Stimulated activated CD4-positive, alpha-beta T cell treated with anti-CD3 and anti-CD28 coated beads, TNF-alpha, amount 100 ng/mL, for 48 hours (primary cell): ENCODE measurements around the gene AP3D1.
"Not testable (repeated sequence)": the region's sequence is repeated elsewhere in the genome, so short reads cannot be mapped to it uniquely, and the experiment has no call there.

Source experiments
- DNase-seq, 3 donors: peaks; one replicate each; pipeline ENCODE4 v3.0.0-alpha.2; 2020; ENCODE audit warnings: low read depth in 3 of 3

Gene AP3D1

DNA sequence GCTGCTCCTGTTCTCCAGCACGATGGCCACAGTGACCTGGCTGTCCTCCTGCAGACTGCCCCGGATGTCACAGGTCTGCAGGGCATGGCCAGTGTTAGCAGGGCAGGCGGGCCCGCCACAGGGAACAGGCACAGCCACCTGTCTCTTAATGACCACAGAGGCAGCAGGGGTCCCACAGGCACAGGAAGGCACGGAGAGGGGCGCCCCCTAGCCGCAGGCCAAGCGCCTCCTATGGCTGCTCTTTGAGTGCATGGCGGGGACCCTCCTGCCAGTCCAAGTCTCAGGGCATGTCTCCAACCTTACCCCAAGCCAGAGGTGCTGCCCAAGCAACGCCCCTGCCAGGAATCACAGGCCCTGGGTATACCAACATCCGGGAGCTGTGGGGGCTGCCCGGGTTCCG lies 40.5 kb downstream of the AP3D1 start:
- DNase-seq = no peak

DNA sequence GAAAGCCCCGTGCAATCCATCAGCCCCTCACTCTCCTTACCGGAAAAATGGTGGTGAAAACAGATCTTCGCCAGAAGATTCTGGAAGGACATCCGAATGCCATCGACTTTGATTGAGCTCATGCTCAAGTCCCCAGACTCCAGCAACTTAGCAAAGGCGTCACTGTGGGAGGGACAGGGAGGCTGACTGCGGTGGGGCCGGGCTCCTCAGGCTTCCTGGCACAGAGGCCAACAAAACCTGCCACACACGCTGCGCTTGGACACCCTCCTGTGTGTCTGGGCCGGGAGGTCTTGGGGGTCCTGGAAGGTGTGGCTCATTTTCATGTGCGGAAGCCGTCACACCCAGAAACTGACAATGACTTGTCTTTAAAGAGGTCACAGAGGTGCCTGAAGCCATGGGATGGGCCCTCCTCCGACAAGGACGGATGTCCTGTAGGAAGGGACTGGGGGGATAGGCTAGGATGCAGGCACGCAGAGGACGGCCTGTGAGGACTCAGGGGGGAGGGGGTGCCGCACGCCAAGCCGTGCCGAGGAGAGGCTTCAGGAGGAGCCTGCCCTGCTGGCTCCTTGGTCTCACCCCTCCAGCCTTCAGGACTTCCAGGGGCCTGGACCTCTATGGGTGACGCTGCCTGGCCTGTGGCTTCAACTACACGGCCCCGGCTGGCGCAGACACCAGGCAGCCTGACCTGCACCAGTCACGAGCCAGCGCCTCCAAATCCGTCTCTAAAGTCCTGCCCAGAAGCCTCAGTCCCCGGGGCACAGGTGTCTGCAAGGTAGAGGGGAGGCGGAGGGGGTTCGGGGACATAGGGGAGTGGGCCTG lies 42.1 kb downstream of the AP3D1 start:
- no peak for DNase-seq

- no peak for DNase-seq
These were observed 42.9 kb downstream of the AP3D1 start for GRCh38 chr19:2108251-2109016.

GRCh38 chr19:2103045-2103707 lies 48.2 kb downstream of the AP3D1 start:
- DNase-seq = no peak

- DNase-seq = no peak
These were observed 49.7 kb downstream of the AP3D1 start for GRCh38 chr19:2101417-2102335.

- DNase-seq = no peak
These were observed 50.7 kb downstream of the AP3D1 start for GRCh38 chr19:2100719-2101061.

DNA sequence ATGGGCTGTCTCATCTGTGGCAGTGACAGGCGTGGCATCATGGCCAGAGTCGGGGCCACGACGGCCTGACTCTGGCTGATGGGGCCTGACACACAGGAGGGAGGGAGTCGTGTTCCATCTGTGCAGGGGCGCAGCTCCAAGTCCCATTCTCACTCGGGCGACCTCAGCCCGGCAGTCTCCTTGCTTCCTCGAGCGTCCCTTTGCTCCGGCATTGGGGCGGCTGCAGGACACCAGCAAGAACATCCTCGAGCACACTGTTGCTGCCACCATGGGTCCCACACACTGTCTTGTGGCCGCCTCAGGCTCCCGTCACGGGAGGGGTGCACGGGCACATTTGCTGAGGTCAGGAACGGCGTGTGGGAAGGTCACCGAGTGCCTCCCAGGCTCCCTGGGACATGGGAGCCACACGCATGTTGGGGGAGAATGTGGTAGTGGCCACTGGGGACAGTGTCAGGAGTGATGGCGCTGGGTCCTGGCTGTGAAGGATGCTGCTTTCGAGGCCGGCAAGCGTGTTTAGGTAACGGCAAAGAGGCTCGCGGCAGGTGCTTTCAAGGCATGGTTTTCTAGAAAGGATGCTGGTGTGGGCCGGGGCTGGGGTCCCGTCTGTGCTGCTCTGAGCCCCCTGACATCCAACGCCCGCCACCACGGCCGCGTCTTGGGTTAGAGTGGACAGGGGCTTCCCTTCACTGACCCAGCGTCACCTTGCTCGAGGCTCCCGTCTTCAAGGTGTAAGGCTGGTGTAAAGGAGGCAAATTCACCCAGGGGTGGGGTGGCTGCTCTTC lies 51.2 kb downstream of the AP3D1 start:
- DNase-seq = no peak

- no peak for DNase-seq
These were observed 52.3 kb downstream of the AP3D1 start for GRCh38 chr19:2099054-2099501.

DNA sequence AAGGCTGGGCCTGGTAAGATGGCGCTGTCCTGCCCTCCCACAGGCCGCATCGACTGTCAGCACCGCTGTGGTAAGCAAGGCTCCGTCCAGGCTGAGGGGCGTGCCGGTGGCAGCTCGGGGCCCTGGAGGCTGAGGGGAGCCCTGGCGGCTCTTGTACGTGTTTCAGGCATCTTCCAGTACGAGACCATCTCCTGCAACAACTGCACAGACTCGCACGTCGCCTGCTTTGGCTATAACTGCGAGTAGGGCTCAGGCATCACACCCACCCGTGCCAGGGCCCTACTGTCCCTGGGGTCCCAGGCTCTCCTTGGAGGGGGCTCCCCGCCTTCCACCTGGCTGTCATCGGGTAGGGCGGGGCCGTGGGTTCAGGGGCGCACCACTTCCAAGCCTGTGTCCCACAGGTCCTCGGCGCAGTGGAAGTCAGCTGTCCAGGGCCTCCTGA lies 53.5 kb downstream of the AP3D1 start:
- no peak for DNase-seq

GRCh38 chr19:2097203-2097885 lies 54.0 kb downstream of the AP3D1 start:
- DNase-seq = no peak

GRCh38 chr19:2096480-2097202 lies 54.7 kb downstream of the AP3D1 start, which contains the start of gene IZUMO4:
IZUMO4 (plus strand) TSS chr19:2096915; CDS start chr19:2096946, 31 bp downstream.
- peak; percentile 100 for DNase-seq

GRCh38 chr19:2096034-2096479 lies 55.3 kb downstream of the AP3D1 start, which contains the start of gene MOB3A:
MOB3A (minus strand) TSS chr19:2096326; CDS start chr19:2078560, 17,766 bp downstream.
- peak in 1 of 3 donors; percentile 80 for DNase-seq

DNA sequence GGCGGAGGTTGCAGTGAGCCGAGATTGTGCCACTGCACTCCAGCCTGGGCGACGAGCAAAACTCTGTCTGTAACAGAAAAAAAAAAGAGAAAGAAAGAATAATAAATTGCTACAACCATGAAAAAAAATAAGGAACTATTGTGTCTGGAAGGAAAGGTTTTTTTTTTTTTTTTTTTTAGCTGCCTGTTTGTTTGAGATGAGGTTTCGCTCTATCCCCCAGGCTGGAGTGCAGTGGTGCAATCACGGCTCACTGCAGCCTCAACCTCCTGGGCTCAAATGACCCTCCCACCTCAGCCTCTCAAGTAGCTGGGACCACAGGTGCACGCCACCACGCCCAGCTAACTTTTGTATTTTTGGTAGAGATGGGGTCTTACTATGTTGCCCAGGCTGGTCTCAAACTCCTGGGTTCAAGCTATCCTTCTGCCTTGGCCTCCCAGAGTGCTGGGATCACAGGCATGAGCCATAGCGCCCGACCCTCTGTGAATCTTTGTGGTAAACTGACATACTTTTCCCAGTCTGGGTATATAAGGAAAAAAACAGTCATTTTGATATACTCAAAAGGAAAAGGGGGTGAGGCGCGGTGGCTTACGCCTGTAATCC lies 59.3 kb downstream of the AP3D1 start:
- DNase-seq = not testable (repeated sequence)

DNA sequence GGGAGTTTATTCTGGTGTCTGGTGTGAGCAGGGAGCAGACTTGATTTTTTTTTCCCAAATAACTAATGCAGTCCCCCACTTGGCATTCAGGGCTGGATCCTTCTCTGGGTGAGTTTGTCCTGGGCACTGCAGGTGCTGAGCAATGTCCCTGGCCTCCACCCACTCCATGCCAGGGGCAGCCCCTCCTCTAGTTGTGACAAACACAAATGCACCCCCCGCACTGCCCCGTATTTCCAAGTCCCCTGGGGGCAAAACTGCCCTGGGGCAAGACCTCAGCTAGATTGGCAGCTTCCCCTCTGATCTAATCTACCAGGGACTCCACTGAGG lies 61.7 kb downstream of the AP3D1 start:
- no peak for DNase-seq

- DNase-seq = no peak
These were observed 62.2 kb downstream of the AP3D1 start for GRCh38 chr19:2089001-2089711.

- no peak for DNase-seq
These were observed 63.7 kb downstream of the AP3D1 start for GRCh38 chr19:2087621-2088100.

DNA sequence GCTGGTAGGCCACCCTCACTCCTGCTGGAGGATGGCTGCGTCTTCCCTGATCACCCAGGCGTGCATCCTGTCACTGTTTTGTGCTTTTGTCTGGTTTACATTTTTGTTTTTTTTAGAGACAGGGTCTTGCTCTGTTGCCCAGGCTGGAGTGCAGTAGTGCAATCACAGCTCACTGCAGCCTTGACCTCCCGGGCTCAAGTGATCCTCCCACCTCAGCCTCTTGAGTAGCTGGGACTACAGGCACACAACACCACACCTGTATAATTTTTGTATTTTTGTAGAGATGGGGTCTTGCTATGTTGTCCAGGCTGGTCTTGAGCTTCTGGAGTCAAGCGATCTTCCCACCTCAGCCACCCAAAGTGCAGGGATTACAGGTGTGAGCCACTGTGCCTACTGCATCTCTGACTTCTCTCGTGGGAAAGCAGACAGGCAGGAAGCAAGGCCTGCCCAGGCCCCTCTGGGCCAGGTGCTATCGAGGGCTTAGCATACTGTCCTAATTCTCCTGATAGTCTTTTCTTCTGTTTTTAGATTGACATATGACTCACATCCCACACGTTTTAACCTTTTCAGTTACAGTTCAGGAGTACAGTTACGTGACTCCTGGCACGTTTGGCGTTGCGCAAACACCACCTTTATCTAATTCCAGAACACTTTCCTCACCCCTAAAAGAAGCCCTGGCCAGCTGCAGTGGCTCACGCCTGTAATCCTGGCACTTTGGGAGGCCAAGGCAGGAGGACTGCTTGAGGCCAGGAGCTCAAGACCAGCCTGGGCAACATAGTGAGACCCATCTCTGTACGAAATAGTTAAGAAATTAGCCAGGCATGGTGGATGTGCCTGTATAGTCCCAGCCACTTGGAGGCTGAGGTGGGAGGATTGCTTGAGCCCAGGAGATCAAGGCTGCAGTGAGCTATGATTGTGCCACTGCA lies 64.4 kb downstream of the AP3D1 start:
- DNase-seq = not testable (repeated sequence)
